GM19463 (cell line): ENCODE results near the gene RAB44.

Source experiments
- ATAC-seq: cut with Tn5 transposase; IDR thresholded peaks from one replicate; pipeline ENCODE4 v1.9.1; 2021; ENCODE audit warnings: mild to moderate bottlenecking, moderate library complexity; ENCODE audit not compliant: unreplicated experiment

Gene RAB44

GRCh38 chr6:36685166-36685924 lies 12.3 kb upstream of the RAB44 start:
- no peak for ATAC-seq

- no peak for ATAC-seq
Observed at GRCh38 chr6:36685926-36686667, 11.5 kb upstream of the RAB44 start.

- ATAC-seq: no peak
Observed at GRCh38 chr6:36686668-36687513, 10.7 kb upstream of the RAB44 start.

GRCh38 chr6:36688063-36688738 lies 9.4 kb upstream of the RAB44 start:
- no peak for ATAC-seq

GRCh38 chr6:36688739-36689075 lies 8.9 kb upstream of the RAB44 start:
- ATAC-seq: no peak

- ATAC-seq: no peak
Observed at GRCh38 chr6:36691011-36691410, 6.6 kb upstream of the RAB44 start.

- no peak for ATAC-seq
Observed at GRCh38 chr6:36691612-36692011, 6.0 kb upstream of the RAB44 start.

GRCh38 chr6:36692220-36692619 lies 5.4 kb upstream of the RAB44 start:
- no peak for ATAC-seq

- ATAC-seq: no peak
Observed at GRCh38 chr6:36692861-36693702, 4.5 kb upstream of the RAB44 start.

- no peak for ATAC-seq
Observed at GRCh38 chr6:36694616-36695015, 3.0 kb upstream of the RAB44 start.

- ATAC-seq: no peak
Observed at GRCh38 chr6:36695414-36695813, 2.2 kb upstream of the RAB44 start.

GRCh38 chr6:36698196-36698595 lies 570 bp downstream of the RAB44 start:
- no peak for ATAC-seq

GRCh38 chr6:36698871-36699271 lies 1.2 kb downstream of the RAB44 start:
- no peak for ATAC-seq

GRCh38 chr6:36699348-36699747 lies 1.7 kb downstream of the RAB44 start:
- ATAC-seq: no peak

- no peak for ATAC-seq
Observed at GRCh38 chr6:36700071-36700812, 2.6 kb downstream of the RAB44 start.

- no peak for ATAC-seq
Observed at GRCh38 chr6:36700831-36701230, 3.2 kb downstream of the RAB44 start.

GRCh38 chr6:36701401-36701991 lies 3.9 kb downstream of the RAB44 start:
- no peak for ATAC-seq

GRCh38 chr6:36702656-36703055 lies 5.0 kb downstream of the RAB44 start:
- ATAC-seq: no peak

- ATAC-seq: no peak
Observed at GRCh38 chr6:36703081-36703606, 5.5 kb downstream of the RAB44 start.
